AG09309 (cell line): ENCODE results near the gene PC.

Experiments
- DNase-seq: peaks from one replicate; pipeline ENCODE4 v3.0.0-alpha.2; 2010; ENCODE audit warnings: low read depth
- H3K4me3 ChIP-seq: 2 replicates; pipeline ENCODE4 v1.5.1; 2011; ENCODE audit warnings: mild to moderate bottlenecking, low read depth, low read length, moderate library complexity; ENCODE audit not compliant: control insufficient read depth
- TF ChIP-seq, protein P1 (sequence below): IDR thresholded peaks from 2 replicates; pipeline ENCODE4 v1.5.1; 2011; ENCODE audit warnings: mild to moderate bottlenecking, low read depth, low read length, inconsistent platforms; ENCODE audit not compliant: insufficient read depth, control insufficient read depth; ENCODE audit errors: missing control alignments

The PC gene

DNA sequence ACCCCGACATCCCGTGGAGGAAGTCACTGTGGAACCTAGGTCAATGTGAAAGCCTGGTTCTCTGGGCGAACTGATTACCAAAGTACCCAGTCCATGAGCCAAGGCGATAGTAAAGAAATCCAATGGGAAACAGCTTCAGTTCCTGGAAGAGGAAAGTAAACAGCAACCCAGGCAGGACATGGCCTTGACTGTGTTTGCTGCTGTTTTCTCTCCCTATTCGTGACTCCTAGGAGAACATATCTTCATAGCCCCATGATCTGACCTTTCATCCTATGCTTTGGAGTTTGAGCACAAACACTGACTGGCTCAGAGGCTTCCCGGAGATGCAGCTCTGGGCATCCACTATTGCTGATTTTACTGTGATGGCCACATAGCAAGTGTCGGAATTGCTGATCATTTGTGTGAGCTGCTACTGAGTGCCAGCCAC, 56.2 kb downstream of the PC start:
- H3K4me3 ChIP-seq = no peak overlapping the region
- no peak for DNase-seq
- TF ChIP-seq, protein P1, sequence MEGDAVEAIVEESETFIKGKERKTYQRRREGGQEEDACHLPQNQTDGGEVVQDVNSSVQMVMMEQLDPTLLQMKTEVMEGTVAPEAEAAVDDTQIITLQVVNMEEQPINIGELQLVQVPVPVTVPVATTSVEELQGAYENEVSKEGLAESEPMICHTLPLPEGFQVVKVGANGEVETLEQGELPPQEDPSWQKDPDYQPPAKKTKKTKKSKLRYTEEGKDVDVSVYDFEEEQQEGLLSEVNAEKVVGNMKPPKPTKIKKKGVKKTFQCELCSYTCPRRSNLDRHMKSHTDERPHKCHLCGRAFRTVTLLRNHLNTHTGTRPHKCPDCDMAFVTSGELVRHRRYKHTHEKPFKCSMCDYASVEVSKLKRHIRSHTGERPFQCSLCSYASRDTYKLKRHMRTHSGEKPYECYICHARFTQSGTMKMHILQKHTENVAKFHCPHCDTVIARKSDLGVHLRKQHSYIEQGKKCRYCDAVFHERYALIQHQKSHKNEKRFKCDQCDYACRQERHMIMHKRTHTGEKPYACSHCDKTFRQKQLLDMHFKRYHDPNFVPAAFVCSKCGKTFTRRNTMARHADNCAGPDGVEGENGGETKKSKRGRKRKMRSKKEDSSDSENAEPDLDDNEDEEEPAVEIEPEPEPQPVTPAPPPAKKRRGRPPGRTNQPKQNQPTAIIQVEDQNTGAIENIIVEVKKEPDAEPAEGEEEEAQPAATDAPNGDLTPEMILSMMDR = no peak

DNA sequence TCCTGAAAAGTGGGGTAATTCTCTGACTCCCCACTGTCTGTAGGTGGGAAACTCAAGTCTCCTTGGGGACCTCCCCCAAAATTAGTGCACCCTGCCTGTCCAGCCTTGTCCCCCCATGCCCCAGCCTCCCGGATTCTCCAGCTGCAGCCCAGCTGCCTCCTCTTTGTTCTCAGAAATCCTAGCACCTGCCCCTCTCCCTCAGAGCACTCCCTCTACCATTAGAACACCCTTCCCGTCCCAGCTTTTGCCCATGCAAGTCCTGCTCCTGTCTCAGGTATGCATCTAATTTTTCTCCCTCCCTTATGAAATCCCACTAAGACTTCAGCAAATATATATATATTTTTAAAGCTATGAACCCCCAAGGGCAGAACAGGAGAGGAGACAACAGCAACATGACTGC, 64.0 kb downstream of the PC start:
- DNase-seq = no peak
- TF ChIP-seq, protein P1 = no peak
- no peak overlapping the region for H3K4me3 ChIP-seq

DNA sequence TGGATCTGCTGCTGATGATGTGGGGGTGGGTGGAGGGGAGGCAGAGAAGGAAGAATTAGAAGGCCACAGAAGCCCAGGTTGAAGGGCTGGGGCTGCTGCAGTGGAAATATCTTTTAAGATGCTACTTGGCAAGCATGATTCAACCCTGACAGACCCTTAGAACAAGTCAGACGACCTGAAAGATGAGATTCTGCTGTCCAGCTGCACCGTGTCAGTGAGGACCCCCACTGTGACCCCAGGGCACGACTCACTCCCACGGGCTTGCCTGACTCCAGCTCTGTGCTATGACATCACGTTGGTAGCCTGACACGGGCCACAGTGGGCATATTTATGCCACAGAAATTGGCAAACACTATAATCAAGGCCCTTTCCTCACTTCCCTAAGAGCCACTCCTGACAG, 65.3 kb downstream of the PC start:
- TF ChIP-seq, protein P1 = no peak
- no peak overlapping the region for H3K4me3 ChIP-seq
- DNase-seq = no peak

GRCh38 chr11:66891851-66892660, 66.1 kb downstream of the PC start:
- TF ChIP-seq, protein P1 = no peak
- no peak overlapping the region for H3K4me3 ChIP-seq
- peak; percentile 73 for DNase-seq

GRCh38 chr11:66889960-66890359, 68.2 kb downstream of the PC start:
- H3K4me3 ChIP-seq = no peak overlapping the region
- TF ChIP-seq, protein P1 = no peak
- no peak for DNase-seq

- TF ChIP-seq, protein P1 = no peak
- H3K4me3 ChIP-seq = no peak overlapping the region
- DNase-seq = no peak
Measured at GRCh38 chr11:66888282-66888681, 69.9 kb downstream of the PC start.
